Peyer's patch (tissue), 4 donors: ENCODE results near the gene FAAP100. TPM values are rescaled to one million over a fixed set of nuclear protein-coding genes. Genes with fewer than 3 reads are reported as not detected.

ENCODE experiments used
- DNase-seq, 3 donors: peaks; one replicate each; pipeline ENCODE4 v3.0.0-alpha.2; 2017 to 2019
- H3K27ac ChIP-seq, 4 donors: fragments of 200-600 bp; sonication (generic); one replicate each; pipeline ENCODE4 v1.5.1; 2016 to 2019
- H3K27me3 ChIP-seq, 2 donors: fragments of 200-600 bp; sonication (generic); one replicate each; pipeline ENCODE4 v1.5.1; 2019
- H3K36me3 ChIP-seq, 3 donors: fragments of 200-600 bp; sonication (generic); one replicate each; pipeline ENCODE4 v1.5.1; 2016 to 2019
- H3K4me1 ChIP-seq, 4 donors: fragments of 200-600 bp; sonication (generic); one replicate each; pipeline ENCODE4 v1.5.1; 2016 to 2019
- H3K4me3 ChIP-seq, 4 donors: fragments of 200-600 bp; sonication (generic); 1 replicate in 3 of 4; 2 replicates in 1 of 4; pipeline ENCODE4 v1.5.1; 2016 to 2019; ENCODE audit warnings: mild to moderate bottlenecking in 1 of 4
- H3K9me3 ChIP-seq, 4 donors: fragments of 200-600 bp; sonication (generic); one replicate each; pipeline ENCODE4 v1.5.1; 2016 to 2019; ENCODE audit warnings: mild to moderate bottlenecking in 1 of 4
- CTCF ChIP-seq, 6 experiments: fragments of 450-650 bp in 4 of 6; fragments of 200-600 bp in 2 of 6; sonication (generic) in 1 of 6; IDR thresholded peaks; one replicate each; pipeline ENCODE4 v1.5.1; 2017 to 2019; ENCODE audit warnings: antibody characterized with exemption in 6 of 6, mild to moderate bottlenecking in 3 of 6, moderate library complexity in 1 of 6
- POLR2A ChIP-seq, 2 donors: fragments of 450-650 bp; IDR thresholded peaks; one replicate each; pipeline ENCODE4 v1.5.1; 2017; ENCODE audit warnings: antibody characterized with exemption in 2 of 2, mild to moderate bottlenecking in 2 of 2, moderate library complexity in 2 of 2
- total RNA-seq, 4 donors: library from RNA; depleted of rRNA; stranded (reverse); fragments of >200 nt; gene quantifications; one replicate each; pipeline ENCODE4 v1.1.0, GENCODE V29; 2016

Gene FAAP100
- total RNA-seq, 4 donors from 2014 or later = 38.2 to 66.9 (median 52.2) TPM

- Histone ChIP-seq H3K27ac (no peak overlapping the region), H3K27me3 (no peaks in the 10 kb centered on the region), H3K36me3 (peaks cover 0 to 77% (median 0%) of the 10 kb centered on the region in 3 donors), H3K4me1 (no peaks in the 10 kb centered on the region), H3K9me3 (no peaks in the 10 kb centered on the region), H3K4me3 (no peak overlapping the region)
- no peak for TF ChIP-seq CTCF (IDR thresholded peaks at IDR 0.05)
- no peak for TF ChIP-seq POLR2A (IDR thresholded peaks at IDR 0.05)
- no peak for DNase-seq
These were observed 22.4 kb upstream of the FAAP100 start for GRCh38 chr17:81574643-81574956.

- no peak for TF ChIP-seq CTCF (IDR thresholded peaks at IDR 0.05)
- no peak for TF ChIP-seq POLR2A (IDR thresholded peaks at IDR 0.05)
- H3K4me1 ChIP-seq = no peaks in the 10 kb centered on the region
- no peak for DNase-seq
- H3K27me3 ChIP-seq = no peaks in the 10 kb centered on the region
- H3K9me3 ChIP-seq = no peaks in the 10 kb centered on the region
- H3K4me3 ChIP-seq = no peak overlapping the region
- peaks cover 0 to 77% (median 0%) of the 10 kb centered on the region in 3 donors for H3K36me3 ChIP-seq
- no peak overlapping the region for H3K27ac ChIP-seq
These were observed 21.9 kb upstream of the FAAP100 start for GRCh38 chr17:81573794-81574642.

- Histone ChIP-seq H3K9me3 (no peaks in the 10 kb centered on the region), H3K27ac (no peak overlapping the region), H3K4me1 (peaks cover 0 to 7% (median 0%) of the 10 kb centered on the region in 4 donors), H3K27me3 (no peaks in the 10 kb centered on the region), H3K4me3 (no peak overlapping the region), H3K36me3 (peaks cover 0 to 78% (median 0%) of the 10 kb centered on the region in 3 donors)
- TF ChIP-seq POLR2A (IDR thresholded peaks at IDR 0.05) (no peak), CTCF (IDR thresholded peaks at IDR 0.05) (no peak)
- no peak for DNase-seq
These were observed 20.5 kb upstream of the FAAP100 start for GRCh38 chr17:81572563-81573168.

- Histone ChIP-seq H3K27ac (no peak overlapping the region), H3K9me3 (no peaks in the 10 kb centered on the region), H3K4me3 (no peak overlapping the region), H3K27me3 (no peaks in the 10 kb centered on the region), H3K4me1 (peaks cover 0 to 24% (median 0%) of the 10 kb centered on the region in 4 donors), H3K36me3 (peaks cover 0 to 84% (median 0%) of the 10 kb centered on the region in 3 donors)
- no peak for DNase-seq
- TF ChIP-seq POLR2A (IDR thresholded peaks at IDR 0.05) = no peak
- TF ChIP-seq CTCF (IDR thresholded peaks at IDR 0.05) = no peak
These were observed 18.8 kb upstream of the FAAP100 start for GRCh38 chr17:81570964-81571363.

GRCh38 chr17:81569986-81570514, 17.9 kb upstream of the FAAP100 start:
- Histone ChIP-seq H3K4me1 (peaks cover 0 to 29% (median 0%) of the 10 kb centered on the region in 4 donors), H3K27me3 (no peaks in the 10 kb centered on the region), H3K27ac (no peak overlapping the region), H3K36me3 (peaks cover 0 to 85% (median 0%) of the 10 kb centered on the region in 3 donors), H3K4me3 (no peak overlapping the region), H3K9me3 (no peaks in the 10 kb centered on the region)
- TF ChIP-seq POLR2A (IDR thresholded peaks at IDR 0.05) (no peak), CTCF (IDR thresholded peaks at IDR 0.05) (no peak)
- no peak for DNase-seq
